ENCODE results near the gene KANTR.

KANTR gene

DNA sequence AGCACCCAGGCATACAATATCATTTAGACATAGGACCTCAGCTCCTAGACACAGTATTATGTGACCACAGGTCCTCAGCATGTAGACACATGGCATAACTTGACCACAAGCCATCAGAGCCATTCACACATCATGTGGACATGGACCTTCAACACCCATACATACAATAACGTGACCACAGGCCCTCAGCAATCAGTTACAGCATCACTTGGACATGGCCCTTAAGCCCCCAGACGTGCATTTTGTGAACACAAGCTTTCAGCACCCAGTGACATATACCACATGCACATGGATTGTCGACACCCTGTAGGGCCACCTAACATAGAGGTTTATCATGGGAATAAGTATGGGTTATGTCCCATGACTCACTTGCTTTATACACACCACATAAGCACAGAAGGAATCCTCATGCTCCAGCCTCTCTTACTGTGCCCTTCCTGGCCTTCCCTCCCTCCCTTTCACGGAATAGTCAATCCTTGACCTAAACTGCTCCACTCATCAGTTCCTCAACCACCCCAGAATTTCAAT is 9.8 kb upstream of the KANTR start:
- Histone ChIP-seq H3K4me1 (ENCODE audit: low read depth, poor library complexity, severe bottlenecking) (no peaks in the 10 kb centered on the region), H3K36me3 (ENCODE audit: insufficient read depth) (no peaks in the 10 kb centered on the region), H3K4me3 (IDR thresholded peaks at IDR 0.05; ENCODE audit: insufficient read depth, low read depth, low read length) (no peak overlapping the region), H3K27me3 (ENCODE audit: insufficient read depth, low read depth) (no peaks in the 10 kb centered on the region), H3K9ac (no peak overlapping the region), H4K20me1 (ENCODE audit: insufficient read depth) (no peaks in the 10 kb centered on the region), H3K79me2 (ENCODE audit: insufficient read depth, low read depth) (no peaks in the 10 kb centered on the region), H2AFZ (ENCODE audit: low read depth) (no peak overlapping the region), H3K4me2 (no peak overlapping the region), H3K27ac (no peak overlapping the region)
- TF ChIP-seq, protein P1, sequence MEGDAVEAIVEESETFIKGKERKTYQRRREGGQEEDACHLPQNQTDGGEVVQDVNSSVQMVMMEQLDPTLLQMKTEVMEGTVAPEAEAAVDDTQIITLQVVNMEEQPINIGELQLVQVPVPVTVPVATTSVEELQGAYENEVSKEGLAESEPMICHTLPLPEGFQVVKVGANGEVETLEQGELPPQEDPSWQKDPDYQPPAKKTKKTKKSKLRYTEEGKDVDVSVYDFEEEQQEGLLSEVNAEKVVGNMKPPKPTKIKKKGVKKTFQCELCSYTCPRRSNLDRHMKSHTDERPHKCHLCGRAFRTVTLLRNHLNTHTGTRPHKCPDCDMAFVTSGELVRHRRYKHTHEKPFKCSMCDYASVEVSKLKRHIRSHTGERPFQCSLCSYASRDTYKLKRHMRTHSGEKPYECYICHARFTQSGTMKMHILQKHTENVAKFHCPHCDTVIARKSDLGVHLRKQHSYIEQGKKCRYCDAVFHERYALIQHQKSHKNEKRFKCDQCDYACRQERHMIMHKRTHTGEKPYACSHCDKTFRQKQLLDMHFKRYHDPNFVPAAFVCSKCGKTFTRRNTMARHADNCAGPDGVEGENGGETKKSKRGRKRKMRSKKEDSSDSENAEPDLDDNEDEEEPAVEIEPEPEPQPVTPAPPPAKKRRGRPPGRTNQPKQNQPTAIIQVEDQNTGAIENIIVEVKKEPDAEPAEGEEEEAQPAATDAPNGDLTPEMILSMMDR (conservative IDR thresholded peaks at IDR 0.05; ENCODE audit: low read depth, low read length) = no peak

DNA sequence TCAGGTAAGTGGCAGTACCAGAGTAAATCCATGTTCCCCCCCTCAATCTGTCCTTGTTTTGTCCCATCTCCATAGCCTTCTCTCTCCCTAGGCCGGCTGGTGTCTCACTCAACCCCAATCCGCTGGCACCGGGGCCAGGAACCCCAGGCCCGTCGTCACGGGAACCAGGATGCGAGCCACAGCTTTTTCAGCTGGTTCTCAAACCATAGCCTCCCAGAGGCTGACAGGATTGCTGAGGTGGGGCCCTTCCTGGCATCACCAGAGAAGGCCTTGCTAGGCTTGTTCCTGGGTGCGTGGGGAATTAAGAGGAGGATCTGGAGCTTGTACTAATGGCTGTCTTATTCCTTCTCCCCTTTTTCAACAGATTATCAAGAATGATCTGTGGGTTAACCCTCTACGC is 9.1 kb upstream of the KANTR start:
- Histone ChIP-seq H3K27me3 (ENCODE audit: insufficient read depth, low read depth) (no peaks in the 10 kb centered on the region), H3K4me2 (no peak overlapping the region)

DNA sequence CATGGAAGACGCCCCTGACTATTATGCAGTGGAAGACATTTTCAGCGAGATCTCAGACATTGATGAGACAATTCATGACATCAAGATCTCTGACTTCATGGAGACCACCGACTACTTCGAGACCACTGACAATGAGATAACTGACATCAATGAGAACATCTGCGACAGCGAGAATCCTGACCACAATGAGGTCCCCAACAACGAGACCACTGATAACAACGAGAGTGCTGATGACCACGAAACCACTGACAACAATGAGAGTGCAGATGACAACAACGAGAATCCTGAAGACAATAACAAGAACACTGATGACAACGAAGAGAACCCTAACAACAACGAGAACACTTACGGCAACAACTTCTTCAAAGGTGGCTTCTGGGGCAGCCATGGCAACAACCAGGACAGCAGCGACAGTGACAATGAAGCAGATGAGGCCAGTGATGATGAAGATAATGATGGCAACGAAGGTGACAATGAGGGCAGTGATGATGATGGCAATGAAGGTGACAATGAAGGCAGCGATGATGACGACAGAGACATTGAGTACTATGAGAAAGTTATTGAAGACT is 8.2 kb upstream of the KANTR start:
- Histone ChIP-seq H2AFZ (ENCODE audit: low read depth) (no peak overlapping the region), H3K27me3 (ENCODE audit: insufficient read depth, low read depth) (no peaks in the 10 kb centered on the region), H3K9ac (no peak overlapping the region), H4K20me1 (ENCODE audit: insufficient read depth) (no peaks in the 10 kb centered on the region), H3K4me3 (IDR thresholded peaks at IDR 0.05; ENCODE audit: insufficient read depth, low read depth, low read length) (no peak overlapping the region), H3K27ac (no peak overlapping the region), H3K4me2 (no peak overlapping the region), H3K79me2 (ENCODE audit: insufficient read depth, low read depth) (no peaks in the 10 kb centered on the region), H3K36me3 (ENCODE audit: insufficient read depth) (no peaks in the 10 kb centered on the region), H3K4me1 (ENCODE audit: low read depth, poor library complexity, severe bottlenecking) (no peaks in the 10 kb centered on the region)
- TF ChIP-seq, protein P1 (conservative IDR thresholded peaks at IDR 0.05; ENCODE audit: low read depth, low read length) = no peak

More for the DNA sequence above, 9.1 kb upstream of the KANTR start:
- no peaks in the 10 kb centered on the region for H4K20me1 ChIP-seq (ENCODE audit: insufficient read depth)
- no peak overlapping the region for H3K4me3 ChIP-seq (IDR thresholded peaks at IDR 0.05; ENCODE audit: insufficient read depth, low read depth, low read length)
- no peak overlapping the region for H3K27ac ChIP-seq
- H3K9ac ChIP-seq = no peak overlapping the region
- H3K36me3 ChIP-seq (ENCODE audit: insufficient read depth) = no peaks in the 10 kb centered on the region
- H3K4me1 ChIP-seq (ENCODE audit: low read depth, poor library complexity, severe bottlenecking) = no peaks in the 10 kb centered on the region
- no peaks in the 10 kb centered on the region for H3K79me2 ChIP-seq (ENCODE audit: insufficient read depth, low read depth)
- TF ChIP-seq, protein P1 (conservative IDR thresholded peaks at IDR 0.05; ENCODE audit: low read depth, low read length) = no peak
- no peak overlapping the region for H2AFZ ChIP-seq (ENCODE audit: low read depth)

DNA sequence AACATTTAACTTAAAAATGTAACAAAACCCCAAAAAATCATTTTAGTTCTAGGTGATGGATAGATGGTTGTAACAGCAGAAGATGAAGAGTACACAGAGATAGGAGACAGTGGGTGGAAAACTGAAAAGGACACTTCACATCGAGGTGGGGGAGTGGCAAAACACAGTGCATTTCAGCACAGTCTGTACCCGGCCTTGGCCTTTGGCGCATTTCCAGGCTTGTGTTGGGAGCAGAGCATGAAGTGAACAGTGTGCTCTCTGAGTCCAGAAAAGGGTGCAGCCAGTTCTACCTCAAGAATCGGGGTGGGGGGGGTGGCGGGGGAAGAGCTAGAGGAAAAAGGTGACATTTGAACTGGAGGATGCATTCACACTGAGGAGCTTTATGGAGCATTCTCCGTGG is 7.5 kb upstream of the KANTR start:
- Histone ChIP-seq H3K4me3 (IDR thresholded peaks at IDR 0.05; ENCODE audit: insufficient read depth, low read depth, low read length) (no peak overlapping the region), H3K36me3 (ENCODE audit: insufficient read depth) (no peaks in the 10 kb centered on the region), H3K4me2 (no peak overlapping the region), H3K27me3 (ENCODE audit: insufficient read depth, low read depth) (no peaks in the 10 kb centered on the region), H4K20me1 (ENCODE audit: insufficient read depth) (no peaks in the 10 kb centered on the region), H3K27ac (no peak overlapping the region), H3K4me1 (ENCODE audit: low read depth, poor library complexity, severe bottlenecking) (no peaks in the 10 kb centered on the region), H2AFZ (ENCODE audit: low read depth) (no peak overlapping the region), H3K79me2 (ENCODE audit: insufficient read depth, low read depth) (no peaks in the 10 kb centered on the region), H3K9ac (no peak overlapping the region)
- TF ChIP-seq, protein P1 (conservative IDR thresholded peaks at IDR 0.05; ENCODE audit: low read depth, low read length) = no peak

All from KMS-11 (cell line).